Tongue (tissue), 2 donors: ENCODE measurements around the gene EDN3. TPM values are rescaled to one million over a fixed set of nuclear protein-coding genes. Genes with fewer than 3 reads are reported as not detected.

Experiments
- DNase-seq: peaks from one replicate; pipeline ENCODE4 v3.0.0-alpha.2; 2015
- total RNA-seq: library from RNA; depleted of rRNA; stranded (reverse); fragments of >200 nt; gene quantifications from one replicate; pipeline ENCODE4 v1.2.3, GENCODE V29; 2014

EDN3 gene, protein sequence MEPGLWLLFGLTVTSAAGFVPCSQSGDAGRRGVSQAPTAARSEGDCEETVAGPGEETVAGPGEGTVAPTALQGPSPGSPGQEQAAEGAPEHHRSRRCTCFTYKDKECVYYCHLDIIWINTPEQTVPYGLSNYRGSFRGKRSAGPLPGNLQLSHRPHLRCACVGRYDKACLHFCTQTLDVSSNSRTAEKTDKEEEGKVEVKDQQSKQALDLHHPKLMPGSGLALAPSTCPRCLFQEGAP
- total RNA-seq = 22.7 TPM

DNA sequence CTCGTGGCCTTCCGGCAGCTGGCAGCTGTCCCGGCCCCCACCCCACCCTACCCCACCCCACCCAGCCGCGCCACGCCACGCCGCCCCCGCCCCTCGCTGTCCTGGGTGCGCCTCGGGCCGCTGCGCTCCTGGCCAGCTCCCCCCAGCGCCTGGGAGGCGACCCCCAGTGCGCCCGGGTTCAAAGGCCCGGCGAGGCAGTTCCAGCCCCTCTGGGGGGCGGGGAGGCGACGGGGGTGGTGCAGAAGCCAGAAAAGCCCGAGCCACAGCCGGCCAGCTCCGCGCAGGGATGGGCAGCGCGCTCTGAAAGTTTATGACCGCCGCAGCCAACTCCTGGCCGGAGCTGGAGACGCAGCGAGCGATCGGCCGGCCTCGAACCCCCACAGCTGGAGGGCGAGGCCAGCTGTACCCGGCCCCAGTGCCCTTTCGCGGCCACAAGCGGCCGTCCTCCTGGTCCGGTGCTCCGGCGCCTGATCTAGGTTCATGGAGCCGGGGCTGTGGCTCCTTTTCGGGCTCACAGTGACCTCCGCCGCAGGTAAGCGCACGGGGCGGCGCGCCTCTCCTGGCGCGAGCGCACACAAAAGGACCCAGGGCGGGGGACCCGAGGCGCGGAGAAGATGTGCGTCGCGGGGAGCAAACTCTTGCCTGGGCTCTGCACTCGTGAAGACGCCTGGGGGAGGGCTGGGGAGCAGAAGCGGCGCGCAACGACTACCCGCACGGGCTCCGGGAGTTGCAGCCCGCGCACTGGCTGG is at the start of gene EDN3:
EDN3 (plus strand) TSS at position 279 of the 749 bp plus-strand sequence; CDS start at position 481, 202 bp downstream.
- no peak for DNase-seq

DNA sequence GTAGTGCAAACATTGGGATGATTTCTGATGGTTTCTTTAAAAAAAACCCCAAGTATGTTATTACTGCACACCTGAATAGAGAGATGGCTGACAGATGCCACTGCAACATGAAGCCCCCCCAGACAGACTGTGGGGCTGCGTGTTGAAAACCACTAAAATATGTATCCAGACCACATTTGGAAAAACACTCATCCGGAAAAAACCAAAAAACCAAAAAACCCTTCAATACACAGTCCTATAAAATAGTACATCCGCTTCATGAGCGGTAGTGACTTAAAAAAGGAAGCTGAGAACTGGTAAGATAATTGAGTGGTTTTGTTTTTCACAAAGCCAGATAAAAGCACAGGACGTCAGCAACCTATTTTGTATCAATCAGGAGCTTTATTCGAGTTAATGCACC is 47.1 kb upstream of the EDN3 start:
- DNase-seq = no peak

DNA sequence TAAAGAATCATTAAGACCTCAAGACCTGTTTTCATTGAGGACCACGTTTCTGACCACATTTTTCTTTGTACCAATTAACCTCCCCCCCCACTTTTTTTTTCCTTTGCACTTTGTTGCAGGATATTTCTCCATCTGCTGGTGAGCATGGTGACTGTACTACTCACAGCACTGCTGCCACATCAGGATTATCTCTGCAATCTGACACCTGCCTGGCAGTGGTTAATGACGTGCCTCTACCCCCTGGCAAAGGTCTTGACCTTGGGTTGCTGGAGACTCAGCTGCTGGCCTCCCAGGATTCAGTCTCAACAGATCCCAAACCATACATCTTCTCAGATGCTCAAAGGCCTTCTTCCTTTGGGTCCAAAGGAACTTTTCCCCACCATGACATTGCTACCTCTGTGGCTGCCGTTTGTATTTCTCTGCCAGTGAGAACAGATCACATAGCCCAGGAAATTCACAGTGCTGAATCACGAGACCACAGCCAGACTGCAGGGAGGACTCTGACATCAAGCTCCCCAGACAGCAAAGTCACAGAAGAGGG is 46.6 kb upstream of the EDN3 start:
- peak; percentile 24 for DNase-seq

DNA sequence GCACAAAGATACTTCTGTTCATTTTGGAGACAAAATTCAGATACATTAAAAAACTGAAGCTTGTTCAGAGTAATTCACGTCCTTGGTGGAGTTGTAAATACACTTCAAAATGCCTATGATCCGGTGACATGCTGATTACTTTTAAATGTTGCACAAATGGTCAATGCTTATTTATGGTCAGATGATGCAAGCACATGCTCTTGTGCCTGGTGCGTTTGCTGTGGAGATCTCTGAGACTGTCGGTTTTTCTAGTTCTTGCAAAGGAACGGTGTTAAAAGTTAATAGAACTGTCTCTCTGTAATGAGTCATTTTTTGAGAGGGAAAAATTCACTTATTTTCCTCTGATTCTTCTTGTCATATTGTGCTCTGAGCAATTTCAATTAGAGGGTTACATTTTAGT is 45.2 kb upstream of the EDN3 start:
- DNase-seq = no peak

DNA sequence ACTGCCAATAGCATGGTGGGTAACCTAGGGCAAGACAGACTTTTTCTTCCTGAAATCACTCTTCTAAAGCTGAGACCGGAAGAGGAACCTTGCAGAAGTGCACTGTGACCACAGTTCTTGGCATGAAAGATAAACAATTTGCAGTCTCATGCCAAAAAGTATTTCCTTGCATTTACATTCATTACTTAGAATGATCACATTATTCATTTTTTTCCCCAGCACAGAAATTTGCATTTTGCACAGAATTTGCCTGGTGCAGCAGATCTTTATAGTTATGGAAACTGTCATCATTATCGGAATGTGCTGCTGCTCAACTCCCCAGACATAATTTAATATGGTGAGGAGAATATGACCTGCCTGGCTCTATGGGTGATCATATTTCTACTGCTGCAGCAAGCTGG is 42.2 kb upstream of the EDN3 start:
- peak; percentile 39 for DNase-seq

DNA sequence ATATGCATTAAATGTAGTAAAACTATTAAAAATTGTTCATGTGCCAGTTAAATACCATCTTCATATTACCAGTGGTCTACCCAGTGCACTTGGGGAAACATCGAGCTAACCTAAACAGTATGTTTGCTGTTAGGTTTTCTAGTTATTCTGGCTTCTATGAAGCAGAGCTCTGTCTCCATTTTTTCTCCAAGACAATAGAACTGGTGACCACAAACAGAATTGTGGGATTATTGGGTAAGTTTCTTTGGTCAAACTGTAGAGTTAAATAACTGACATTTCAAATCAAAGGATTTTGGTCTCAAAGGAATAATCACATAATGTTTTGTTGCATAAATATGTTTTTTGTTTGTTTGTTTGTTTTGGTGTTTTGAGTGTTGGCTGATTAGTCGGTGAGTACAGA is 40.5 kb upstream of the EDN3 start:
- no peak for DNase-seq

DNA sequence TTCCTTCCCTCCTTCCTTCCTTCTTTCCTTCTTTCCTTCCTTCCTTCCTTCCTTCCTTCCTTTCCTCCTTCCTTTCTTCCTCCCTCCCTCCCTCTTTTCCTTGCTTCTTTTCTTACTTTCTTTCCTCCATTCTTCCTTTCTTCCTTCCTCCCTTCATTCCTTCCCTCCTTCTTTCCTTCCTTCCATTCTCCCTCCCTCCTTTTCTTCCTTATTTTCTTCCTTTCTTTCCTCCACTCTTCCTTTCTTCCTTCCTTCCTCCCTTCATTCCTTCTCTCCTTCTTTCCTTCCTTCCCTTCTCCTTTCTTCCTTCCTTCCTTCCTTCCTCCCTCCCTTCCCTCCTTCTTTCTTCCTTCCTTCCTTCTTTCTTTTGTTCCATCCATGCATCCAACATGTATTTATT is 35.1 kb upstream of the EDN3 start:
- no peak for DNase-seq

DNA sequence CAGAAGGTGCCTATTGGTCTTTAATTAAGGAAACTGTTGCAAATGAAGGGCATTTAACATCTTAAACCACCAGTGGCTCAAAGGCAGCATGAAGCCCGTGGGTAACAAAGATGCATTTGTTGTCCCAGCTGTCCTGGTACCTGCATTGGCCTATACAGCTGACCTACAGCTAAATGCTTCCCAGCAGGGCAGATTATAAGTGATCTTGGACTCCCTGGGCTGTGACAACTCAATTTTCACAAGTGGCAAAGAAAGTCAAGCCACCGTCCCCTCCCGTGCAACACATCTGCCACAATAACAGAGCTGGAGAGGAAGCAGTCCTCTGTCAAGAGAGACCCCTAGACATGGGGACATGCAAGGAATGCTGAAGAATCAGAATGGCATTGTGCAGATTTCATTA is 31.5 kb upstream of the EDN3 start:
- DNase-seq = no peak

DNA sequence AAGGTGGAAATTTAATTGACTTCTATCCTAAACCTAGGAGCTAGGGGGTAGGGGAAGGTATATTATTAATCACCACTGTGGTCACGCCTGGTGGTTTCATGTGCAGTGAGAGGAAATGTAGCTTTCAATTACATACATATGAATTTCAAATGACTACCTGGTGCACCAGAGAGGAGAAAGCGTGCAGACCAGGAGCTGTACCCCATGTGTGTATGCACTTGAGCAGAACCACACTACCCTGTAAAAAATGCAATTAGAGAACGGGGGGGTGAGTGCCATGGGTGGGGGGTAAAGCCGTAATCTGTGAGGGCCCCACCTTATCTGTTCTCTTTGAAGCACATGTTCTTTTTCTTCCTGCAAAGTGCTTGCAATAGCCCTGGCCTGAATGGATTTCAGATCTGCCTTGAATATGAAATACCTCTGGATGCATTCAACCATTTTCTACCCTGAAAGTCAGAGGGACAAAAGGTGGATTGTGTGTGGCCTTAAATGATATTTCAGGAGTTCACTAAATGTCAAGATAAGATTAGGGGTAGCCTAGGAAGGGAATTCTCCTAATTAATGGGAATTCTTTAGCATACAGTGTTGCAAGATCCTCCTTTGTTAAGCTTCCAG is 30.9 kb upstream of the EDN3 start:
- DNase-seq = no peak

DNA sequence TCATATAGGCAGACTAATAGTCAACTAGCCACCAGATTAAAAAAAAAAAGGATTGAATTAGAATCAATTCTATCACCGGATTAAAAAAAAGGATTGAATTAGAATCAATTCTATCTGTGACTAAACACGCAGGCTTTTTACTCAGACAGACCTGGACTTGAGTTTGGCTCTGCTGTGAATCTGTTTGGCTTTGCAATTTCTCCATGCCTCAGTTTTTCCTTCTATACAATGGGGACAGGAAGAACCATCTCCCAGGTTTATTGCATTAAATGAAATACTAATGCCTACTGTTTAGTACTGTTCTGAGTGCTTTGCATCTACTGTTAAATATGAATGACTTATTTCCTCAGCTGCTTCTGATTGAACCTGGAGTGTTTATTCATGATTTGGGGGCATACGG is 30.0 kb upstream of the EDN3 start:
- DNase-seq = no peak

DNA sequence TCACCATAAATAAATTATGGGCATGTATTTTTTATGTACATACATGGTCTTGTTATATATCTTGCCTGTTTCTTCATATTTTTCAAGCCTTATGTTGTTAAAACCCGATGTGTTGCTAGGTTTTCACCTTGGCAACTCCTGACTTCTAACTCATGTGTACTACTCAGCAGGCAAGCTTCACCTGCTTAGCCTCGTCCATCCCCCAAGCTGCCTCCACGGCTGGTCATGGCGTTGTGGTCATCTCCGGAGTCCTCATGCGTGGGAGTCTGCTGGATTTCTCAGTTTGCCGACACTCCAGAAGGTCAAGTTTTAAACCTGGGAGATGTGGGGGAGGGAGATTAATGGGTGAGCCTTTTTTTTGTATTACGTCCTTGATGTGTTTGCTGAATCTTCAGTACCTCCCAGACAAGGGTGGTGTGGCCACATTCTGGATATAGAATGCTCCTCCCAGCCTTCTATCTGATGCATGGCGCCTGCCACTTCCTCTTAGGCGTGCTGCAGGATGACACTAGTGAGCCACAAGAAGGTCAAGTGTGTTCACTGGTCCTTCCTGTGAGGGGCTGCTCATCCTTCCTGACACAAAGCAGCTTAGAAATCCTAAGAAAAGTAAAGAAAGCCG is 26.6 kb upstream of the EDN3 start:
- DNase-seq = no peak

DNA sequence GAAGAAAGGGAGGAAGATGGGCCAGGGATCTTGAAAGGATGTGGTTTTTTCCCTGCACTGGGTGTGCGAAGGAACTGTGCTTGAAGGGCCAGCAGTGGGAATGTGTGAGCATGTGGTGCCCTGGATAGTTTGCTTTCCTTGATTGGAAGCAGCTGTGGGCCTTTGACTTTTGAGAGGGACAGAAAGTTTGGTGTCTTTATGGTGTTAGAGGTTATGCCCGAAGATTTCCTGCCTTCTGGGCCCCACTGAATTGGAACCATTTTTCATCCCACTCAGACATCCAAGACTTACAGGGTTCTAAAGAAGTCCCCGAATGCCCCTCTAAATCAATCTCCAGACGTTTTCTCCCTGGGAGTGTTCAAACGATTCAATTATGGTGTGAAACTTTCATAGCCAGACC is 23.5 kb upstream of the EDN3 start:
- peak; percentile 15 for DNase-seq

DNA sequence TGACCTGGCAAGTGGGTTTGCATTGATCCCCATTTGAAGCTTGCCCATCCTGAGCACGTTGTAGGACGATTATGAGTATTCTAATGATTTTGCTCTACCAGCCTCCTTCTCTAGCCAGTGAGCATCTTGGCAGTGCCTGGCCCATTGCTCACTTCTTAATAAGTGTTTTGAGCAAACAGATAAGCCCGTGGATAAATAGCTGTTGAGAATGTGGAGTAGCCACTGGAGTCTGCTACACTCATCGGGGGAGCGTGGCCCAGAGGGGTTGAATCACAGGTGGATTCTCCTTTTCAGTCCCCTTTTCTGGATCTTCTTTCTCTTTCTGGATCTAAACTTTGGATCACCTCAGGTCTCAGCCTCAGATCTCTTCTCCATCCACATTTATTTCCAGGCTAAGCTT is 15.9 kb upstream of the EDN3 start:
- no peak for DNase-seq

DNA sequence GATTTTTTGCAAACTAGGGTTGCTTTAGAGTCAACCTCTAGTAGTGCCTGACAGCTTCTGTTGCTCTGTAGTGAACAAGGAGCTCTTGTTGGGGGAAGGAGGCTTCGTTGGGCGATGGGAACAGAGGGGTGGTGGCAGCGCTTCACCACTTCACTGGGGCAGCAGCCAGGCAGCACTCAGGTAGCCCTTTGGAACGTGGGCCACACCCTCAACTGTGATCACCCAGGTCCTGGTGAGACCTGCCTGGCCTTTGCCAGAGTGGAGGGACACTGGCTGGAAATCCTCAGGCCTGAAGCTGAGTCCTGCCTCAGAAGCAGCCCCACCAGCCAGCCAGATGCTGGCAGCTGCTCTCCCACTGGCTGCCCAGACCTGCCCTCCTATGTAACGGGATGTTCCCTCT is 10.4 kb upstream of the EDN3 start:
- no peak for DNase-seq

DNA sequence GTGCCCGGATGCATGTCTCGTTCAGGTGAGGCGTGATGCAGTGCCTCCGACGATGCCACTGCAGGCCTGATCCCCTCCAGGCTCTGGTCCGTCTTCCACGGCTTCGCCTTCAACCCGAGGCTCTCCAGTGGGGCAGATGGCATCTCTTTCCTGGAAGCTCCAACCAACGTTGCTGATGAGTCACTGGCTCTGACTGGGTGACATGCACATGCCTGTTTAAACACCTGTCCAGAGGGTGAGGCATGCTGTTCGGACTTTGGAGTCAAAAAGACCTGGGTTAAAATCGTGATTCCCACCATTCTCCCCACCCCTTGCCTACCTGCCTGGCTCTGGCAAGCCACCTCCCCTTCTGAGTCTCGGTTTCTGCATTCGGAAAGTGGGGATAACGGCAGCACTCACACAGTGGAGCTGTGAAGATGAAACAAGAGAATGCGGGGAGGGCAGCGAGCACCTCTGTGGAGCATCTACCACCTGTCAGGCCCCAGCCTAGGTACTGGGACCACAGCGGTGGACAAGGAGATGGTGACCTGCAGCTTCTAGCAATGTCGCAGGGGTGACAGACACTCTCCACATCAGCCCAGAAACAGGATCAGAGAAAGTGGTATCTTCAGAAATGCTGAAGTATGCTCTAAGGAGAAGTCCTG is 8.5 kb upstream of the EDN3 start:
- DNase-seq = no peak

DNA sequence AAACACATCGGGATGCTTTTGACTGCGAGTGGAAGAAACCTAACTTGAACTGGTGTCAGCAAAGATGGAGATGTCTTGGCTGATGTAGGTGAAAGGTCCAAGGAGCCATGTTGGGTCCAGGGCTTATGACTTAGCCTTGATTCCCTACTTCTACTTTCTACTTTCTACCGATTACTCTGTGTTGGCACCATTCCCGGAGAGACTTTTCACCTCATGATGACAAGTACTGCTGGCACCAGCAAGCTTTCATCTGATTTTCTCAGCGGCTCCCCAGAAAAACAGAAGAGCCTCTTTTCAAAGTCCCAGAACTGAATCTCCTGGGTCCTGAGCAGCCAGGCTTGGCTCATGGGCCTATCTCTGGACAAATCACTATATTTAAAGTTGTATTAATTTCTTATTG is 4.9 kb upstream of the EDN3 start:
- peak; percentile 31 for DNase-seq

DNA sequence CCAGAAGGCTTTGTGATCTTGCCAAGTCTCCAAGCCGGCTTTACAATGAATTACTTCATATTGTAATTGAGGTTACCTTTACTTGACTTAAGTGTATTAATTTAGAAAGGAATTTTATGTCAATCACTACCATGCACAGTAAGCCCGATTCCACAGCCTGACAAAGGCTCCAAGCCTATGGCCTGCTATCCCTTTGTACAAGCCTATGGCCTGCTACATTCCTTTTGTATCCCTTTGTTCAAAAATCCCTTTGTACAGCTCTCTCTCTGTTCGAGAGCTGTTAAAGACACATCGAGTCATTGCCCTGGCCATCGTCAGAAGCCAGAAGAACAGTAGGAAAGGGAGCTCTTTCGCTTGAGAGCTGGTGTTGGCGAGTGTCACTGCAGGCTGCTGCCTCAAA is 2.7 kb upstream of the EDN3 start:
- no peak for DNase-seq

DNA sequence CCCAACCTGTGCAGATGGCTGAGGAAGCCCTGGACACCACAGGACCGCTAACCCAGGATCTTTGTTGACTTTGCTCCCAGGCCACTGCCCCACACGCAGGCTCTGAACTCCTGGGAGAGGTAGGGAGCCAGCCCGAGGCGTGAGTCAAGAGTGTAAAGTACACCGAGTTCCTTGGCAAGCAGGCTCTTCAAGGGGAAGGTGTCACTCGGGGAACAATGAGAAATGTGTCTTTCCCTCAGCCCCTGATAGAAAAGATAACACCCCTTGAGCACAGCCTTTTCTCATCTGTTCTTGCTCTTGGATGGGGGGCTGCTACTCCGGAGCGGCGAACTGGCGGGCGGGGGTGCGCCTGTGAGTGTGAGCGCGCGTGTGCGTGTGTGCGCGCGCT is 472 bp upstream of the EDN3 start:
- DNase-seq = no peak

DNA sequence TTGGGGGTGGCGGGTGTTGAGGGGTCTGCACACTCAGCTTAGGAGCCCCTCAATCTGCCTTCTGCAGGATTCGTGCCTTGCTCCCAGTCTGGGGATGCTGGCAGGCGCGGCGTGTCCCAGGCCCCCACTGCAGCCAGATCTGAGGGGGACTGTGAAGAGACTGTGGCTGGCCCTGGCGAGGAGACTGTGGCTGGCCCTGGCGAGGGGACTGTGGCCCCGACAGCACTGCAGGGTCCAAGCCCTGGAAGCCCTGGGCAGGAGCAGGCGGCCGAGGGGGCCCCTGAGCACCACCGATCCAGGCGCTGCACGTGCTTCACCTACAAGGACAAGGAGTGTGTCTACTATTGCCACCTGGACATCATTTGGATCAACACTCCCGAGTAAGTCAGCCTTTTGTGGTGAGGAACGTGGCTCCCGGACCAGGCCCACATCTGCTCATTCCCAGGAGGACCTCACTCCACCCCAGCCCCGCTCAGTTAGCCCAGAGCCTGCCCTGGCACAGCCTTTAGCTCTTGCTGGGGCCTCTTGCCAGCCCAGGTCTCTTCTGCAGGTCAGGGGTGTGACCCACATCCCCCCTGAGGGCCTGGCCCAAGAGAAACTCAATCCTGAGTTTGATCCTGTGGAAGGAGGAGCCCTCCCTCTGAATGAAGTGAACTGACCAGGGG is 1.1 kb downstream of the EDN3 start:
- no peak for DNase-seq

DNA sequence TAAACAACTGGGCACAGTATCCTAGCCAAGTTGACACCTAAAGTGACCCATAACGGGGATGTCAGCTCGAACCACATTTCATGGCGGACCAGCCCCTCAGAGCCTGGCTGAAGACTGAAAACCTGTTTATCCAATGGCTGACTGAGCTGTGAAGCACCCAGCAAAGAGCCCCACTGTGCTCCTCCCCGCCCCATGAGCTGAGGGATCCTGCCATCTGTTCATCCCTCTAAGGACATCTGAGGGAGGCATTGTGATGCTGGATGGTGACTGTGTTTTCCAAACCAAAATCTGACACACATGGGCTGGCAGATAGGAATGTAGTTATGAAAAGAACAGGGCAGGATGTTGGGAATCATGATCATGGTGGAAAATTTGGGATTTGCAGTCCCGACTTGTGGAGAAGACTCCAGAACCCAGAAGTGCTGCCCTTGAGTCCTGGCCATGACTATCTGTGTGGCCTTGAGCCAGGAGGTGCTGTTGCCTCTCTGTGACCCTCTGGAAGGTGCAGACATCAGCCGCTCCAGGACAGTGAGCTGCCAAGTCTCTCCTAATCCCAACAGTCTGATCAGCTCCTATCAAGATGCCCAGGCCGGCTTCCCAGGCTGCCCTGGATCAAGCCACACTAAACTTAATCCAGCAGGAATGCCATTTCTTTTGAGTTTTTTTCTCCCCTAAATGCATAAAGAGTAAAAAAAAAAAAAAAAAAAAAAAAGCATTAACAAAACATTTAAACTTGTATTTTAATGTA is 5.7 kb downstream of the EDN3 start:
- no peak for DNase-seq

DNA sequence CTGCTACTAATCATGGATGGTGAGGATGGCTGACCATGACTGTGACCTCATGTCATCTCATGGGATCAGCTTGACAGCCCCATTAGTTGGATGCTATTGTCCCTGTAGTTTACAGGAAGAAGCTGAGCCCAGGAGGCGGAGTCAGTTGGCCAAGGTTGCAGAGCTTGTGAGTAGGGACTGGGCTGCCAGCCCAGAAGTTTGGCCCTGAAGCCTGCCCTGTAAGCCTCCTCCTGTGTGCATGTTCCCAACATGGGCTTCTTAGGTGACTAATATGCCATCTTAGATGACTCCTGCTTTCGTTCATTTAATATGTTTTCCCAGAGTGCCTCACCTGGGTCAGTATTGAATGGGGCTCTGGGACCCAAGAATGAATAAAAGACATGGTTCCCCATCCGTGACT is 6.9 kb downstream of the EDN3 start:
- DNase-seq = no peak
